GM19463 (cell line): ENCODE data around the gene C1QTNF9B.

Experiments
- ATAC-seq: cut with Tn5 transposase; IDR thresholded peaks from one replicate; pipeline ENCODE4 v1.9.1; 2021; ENCODE audit warnings: mild to moderate bottlenecking, moderate library complexity; ENCODE audit not compliant: unreplicated experiment

The C1QTNF9B gene

DNA sequence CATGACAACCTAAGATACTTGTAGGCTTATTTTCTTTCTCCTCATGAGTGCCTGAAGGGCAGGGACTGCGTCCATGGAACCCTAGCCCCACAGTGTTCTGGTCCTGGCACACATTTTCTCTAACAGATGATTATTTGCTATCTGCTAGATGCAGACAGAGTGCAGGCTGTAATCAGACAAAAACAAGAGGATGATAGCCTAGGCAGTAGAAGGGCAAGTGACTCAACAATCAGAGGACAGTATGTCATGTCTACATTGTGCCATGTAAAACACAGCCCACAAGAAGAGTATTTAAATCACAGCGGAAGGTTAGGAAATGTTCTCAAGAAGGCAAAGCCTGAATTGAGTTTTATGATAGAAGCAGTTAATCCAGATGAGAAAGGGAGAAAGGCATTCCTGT is 37.4 kb downstream of the C1QTNF9B start:
- ATAC-seq = no peak

DNA sequence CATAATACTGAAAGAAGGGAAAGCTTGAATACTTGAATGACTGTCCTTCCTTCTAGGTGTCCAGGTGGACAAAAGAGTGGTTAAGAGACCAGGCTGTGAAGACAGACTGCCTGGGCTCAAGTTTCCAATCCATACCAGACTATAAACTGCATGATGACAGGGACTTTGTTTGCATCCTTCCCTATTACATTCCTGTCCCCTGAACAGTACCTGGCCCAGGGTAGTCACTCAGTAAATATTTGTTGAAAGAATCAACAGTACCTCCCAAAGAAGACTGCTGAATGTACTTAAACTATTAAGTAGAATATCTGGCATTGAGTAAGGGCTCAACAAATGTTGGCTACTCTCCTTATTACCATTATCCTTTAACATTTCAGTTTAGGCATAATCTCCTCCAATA is 37.8 kb downstream of the C1QTNF9B start:
- ATAC-seq = no peak

DNA sequence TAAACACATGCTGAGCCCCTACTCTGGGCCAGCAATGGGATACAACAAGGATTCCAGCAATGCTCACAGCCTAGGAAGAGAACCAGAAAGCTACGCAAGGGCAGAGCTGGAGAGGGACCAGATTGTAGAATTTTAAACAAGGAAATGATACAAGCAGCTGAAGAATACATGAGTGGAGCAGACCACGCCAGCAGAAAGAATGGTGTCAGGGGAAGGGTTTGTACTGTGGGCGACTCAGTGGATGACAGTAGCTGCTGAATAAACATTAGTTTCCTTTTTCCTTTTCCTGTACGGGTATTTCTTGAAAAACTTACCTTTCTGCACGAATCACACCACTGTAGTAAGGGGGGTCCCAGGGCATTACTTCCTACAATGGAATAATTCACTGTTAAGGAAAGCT is 38.8 kb downstream of the C1QTNF9B start:
- no peak for ATAC-seq

DNA sequence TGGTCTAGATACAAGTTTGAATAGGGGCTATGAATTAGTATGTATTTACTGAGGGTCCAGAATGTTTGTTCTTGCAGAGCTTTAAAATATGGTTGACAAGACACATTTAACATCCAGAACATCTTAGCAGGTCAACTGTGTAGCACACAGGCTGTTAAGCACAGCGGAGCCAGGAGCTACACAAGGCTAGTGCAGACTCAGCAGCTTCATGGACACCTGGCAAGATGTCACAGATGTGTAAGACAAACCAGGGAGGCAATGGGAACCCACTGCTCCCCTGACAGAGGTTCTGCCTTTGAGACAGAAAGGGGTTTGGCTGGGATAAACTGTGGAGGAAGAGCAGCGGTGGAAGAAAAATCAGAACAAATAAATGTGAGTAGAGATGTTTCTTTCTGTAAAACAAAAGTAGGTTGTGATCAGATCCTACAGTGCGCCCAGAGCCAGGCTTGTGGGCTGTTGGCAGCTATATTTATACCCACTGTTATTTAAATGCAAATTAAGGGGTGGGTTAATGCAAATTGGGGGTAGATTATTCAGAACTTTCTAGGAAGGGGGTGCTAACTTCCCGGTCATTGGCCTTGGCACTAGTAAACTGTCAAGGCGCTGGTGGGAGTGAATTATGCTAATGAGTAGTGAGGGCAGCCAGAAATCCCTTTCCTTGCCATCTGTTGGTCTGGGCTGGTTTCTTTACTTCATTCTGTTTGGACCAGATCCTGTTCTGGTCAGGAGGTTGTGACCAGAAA is 41.1 kb downstream of the C1QTNF9B start:
- ATAC-seq = no peak

DNA sequence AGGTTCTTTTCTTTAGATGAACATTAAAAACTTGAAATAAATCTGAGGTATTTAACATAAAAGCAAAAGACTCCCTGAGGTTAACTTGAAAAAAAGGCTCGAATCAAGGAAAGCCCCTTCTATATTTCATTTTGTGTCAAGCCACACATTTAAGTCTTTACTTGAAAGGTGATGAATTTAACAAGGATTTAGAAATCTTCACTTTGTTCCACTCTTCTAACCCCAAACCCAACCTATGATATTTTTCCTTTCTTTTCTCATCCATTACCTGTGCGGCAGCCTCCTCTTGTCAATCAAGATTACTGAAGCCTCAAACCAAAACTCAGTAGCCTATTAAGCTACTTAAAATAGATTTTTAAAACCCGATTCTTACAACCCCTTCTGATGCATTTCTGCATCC is 41.9 kb downstream of the C1QTNF9B start:
- no peak for ATAC-seq

DNA sequence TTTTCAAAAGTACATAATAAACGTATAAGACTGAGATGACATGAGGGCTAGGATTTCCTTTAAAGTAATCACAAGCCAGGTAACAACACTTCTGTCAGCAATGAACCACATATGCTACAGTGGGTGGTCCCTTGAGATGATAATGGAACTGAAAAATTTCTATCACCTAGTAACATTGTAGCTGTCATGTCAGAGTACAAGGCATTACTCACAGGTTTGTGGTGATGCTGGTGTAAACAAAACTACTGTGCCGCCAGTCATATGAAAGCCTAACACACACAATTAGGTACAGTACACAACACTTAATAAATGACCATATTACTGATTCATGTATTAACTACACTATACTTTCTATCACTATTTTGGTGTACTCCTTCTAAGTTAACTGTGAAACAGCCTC is 45.0 kb downstream of the C1QTNF9B start:
- ATAC-seq = peak; percentile 52

DNA sequence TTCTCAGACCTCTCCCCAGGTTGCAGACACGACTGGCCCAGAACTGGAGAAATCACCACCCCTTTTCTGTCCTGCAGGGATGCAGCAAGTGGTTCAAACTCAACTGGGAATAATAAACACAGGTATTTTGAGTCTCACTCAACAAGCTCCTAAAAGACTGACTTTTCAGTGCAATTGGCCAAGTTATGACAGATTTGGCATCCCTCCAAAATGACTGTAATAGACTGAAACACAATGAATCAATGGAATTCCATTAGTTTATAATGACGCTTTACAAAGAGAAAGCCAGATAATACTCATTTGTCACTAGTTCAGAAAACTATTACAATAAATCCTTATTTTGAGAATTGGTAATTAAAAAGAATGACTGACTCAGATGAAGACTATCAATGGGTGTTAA is 46.2 kb downstream of the C1QTNF9B start:
- no peak for ATAC-seq

DNA sequence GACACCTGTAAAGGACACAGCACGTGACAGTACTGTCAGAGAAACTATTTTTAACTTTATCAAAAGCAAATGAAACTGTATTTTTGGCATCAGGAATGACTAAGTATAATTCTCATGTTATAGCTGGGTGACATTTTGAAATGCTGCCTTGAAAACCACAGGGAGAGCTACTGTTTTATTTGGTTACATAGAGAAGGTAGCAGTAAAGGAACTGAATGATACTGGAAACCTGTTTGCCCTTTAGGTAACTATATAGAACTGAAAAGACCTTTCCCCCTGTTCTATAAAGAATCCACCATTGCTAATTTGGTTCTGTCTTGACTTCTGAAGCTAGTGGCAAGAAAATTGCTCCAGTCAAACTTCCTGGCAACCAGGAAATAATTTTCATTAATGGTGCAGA is 47.2 kb downstream of the C1QTNF9B start:
- no peak for ATAC-seq

DNA sequence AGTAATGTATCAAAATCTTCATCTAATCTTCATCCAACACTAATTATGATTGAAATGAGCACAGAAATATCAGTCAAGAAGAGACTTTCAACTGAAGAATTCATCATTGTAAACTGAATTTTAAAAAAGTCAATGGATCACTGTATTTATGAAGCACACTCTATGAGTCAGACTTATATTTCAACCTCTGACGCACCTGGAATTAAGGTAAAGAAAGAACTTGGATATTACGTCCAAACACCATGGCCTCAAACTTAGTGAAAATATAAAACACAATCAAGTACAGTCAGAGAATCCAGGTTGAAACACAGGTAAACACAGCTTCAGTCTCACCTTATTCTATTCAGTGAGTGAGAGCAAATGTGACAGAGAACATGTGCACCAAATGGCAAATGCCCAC is 47.6 kb downstream of the C1QTNF9B start:
- ATAC-seq = no peak

DNA sequence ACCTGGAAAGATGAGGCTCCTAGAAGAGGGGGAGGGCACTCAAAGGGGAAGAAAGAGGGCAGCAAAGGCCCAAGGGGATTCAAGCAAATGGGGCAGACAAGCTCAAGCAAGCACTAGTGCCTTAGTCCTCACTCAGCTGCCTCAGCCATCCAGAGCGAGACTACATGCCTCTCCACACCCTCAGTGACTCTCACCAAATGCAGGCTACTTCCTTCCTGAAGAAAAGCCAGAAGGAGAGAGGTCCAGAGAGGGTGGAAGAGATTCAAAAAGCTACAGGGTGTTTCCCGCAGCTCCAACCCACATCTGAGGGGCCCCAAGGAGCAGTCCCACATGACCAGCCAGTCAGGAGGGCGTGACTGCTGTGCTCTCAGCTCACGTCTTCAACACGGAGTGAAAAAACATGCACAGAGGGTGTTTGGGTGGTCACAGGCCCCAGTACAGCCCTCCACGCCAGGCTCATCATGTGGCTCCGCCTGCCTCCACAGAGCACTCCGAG is 48.6 kb downstream of the C1QTNF9B start:
- no peak for ATAC-seq

DNA sequence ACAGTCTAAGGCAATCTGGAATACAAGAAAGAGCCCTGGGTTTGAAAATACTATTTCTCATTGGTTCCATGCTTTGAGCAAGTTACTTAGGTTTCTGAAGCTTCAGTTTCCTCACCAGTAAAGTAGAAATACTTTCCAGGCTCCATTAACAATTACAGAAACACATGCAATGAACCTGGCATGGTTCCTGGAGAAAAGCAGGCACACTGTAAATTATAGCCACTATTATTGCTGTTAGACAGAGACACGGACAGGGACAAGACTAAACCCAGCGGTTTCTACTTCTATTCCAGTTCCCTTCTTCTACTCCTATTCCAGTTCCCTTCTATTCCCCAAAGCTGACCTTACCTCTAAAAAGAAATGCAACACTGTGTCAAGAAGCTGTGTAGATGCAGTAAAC is 49.3 kb downstream of the C1QTNF9B start:
- ATAC-seq = no peak

DNA sequence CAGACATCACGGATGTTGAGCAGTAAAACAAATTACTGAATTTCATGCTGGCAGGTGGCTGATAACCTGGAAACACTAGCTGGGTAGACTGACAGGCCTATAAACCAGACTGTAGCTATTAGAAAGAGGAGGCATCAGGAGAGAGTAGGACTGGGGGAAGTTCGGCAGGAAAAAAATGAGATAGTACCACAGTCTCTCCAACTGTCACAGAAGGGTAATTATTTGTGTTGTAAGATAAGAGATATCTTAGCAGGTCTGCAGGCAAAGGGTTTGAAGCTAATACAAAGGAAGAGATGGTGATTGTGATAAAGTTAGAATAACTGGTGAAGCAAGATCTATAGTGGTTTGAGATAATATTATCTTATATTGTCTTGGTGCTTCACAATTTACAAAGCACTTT is 49.8 kb downstream of the C1QTNF9B start:
- no peak for ATAC-seq

DNA sequence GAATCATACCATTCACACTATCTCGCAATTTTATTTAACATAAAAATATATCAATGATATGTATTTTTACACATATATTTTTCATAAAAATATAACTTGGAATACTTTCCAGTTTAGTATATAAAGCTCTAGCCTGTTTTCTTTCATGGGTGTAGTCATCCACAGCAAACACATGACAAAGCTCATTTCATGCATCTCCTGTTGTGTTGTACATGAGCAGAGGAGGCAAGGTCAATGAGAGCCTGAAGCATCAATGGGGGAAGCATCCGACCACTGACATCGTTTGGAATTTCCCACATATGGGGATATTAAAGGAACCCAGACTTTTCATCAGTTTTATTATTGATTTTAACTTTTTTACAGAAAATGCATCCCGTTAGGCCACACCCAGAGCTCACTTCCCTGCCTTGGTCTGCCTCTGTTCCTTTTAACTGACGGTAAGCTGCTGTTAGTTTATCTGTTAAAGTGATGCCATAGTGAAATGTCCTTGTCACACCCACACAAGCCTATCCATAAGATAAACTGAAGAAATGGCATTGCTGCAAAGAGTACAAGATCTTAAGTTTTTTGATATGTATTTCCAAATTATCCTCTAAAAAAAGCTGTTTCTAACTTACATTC is 52.1 kb downstream of the C1QTNF9B start:
- ATAC-seq = no peak

DNA sequence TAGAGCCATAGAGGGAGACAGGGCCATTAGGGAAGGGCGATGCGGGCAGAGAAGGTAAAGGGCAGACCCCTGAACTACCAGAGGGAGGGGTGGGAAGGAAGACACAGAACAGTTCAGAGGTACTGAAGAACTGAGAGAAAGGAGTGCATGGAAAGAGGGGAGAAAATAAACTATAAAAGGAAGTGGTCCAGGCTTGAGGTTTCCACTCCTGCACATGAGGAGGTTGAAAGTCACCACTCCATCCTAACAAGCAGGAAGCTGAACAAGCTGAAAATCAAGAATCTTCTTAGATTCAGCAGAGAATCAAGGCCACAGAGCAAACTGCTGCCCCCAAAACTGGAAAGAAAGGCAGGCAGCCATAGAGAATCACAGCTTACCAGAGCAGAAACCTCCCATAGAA is 53.2 kb downstream of the C1QTNF9B start:
- ATAC-seq = no peak

DNA sequence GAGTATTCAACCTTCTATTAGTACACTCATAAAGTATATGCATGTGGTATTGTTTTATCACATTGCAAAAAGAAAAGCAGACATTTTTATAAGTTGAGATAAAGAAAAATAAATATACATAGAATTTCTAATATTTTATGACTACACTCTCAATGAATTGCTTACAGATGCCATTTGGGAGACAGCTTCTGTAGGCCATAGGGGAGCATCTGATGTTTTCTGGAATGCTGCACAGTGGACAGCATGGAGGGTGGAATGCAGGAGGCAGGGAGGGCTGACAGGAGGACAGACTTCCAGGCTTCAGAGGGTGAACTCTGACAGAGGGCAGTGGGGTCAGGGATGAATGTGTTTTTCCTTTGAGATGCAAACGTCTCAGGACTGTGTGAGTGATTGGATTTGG is 53.9 kb downstream of the C1QTNF9B start:
- ATAC-seq = no peak

DNA sequence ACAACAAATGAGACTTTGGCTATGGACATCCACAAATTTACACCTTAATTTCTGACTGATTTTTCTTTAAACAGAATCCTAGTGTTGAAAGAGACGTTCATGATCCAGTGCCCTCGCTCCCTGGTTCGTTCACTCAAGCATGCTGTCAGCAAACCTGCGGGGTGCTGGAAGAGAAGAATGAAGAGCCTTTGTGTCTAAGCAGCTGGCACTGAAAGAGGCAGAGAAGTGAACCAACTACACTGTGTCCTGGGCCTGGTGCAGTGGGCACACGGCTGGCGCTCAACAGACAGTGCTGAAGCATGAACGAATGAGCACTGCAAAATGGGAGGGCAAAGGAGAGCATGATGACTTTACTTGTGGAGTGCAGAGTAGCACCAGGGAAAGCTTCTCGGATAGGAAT is 54.9 kb downstream of the C1QTNF9B start:
- ATAC-seq = no peak
